ENCODE measurements around the gene GNB1L.

- TF ChIP-seq EZH2 (IDR thresholded peaks at IDR 0.05; ENCODE audit: borderline replicate concordance, insufficient read depth, low read length, poor library complexity, severe bottlenecking) = no peak
- no peak for TF ChIP-seq EP300 (conservative IDR thresholded peaks at IDR 0.05; ENCODE audit: poor library complexity, severe bottlenecking)
- TF ChIP-seq, protein P1, sequence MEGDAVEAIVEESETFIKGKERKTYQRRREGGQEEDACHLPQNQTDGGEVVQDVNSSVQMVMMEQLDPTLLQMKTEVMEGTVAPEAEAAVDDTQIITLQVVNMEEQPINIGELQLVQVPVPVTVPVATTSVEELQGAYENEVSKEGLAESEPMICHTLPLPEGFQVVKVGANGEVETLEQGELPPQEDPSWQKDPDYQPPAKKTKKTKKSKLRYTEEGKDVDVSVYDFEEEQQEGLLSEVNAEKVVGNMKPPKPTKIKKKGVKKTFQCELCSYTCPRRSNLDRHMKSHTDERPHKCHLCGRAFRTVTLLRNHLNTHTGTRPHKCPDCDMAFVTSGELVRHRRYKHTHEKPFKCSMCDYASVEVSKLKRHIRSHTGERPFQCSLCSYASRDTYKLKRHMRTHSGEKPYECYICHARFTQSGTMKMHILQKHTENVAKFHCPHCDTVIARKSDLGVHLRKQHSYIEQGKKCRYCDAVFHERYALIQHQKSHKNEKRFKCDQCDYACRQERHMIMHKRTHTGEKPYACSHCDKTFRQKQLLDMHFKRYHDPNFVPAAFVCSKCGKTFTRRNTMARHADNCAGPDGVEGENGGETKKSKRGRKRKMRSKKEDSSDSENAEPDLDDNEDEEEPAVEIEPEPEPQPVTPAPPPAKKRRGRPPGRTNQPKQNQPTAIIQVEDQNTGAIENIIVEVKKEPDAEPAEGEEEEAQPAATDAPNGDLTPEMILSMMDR (IDR thresholded peaks at IDR 0.05; ENCODE audit: poor library complexity, severe bottlenecking) = no peak
- TF ChIP-seq POLR2AphosphoS5 (IDR thresholded peaks at IDR 0.05) = no peak
- no peak for TF ChIP-seq MXI1 (conservative IDR thresholded peaks at IDR 0.05; ENCODE audit: poor library complexity, severe bottlenecking)
- TF ChIP-seq REST (IDR thresholded peaks at IDR 0.05; ENCODE audit: borderline replicate concordance) = no peak
Observed at GRCh38 chr22:19737846-19738663, 116.6 kb downstream of the GNB1L start.
